Activated CD4-positive, alpha-beta T cell treated with anti-CD3 and anti-CD28 coated beads, Interleukin-2, amount 10 ng/mL, durations not matched to agents 24 days and 14 days (primary cell): ENCODE data around the gene TRABD2B. TPM values are rescaled to one million over a fixed set of nuclear protein-coding genes. Genes with fewer than 3 reads are reported as not detected.

Experiments
- DNase-seq: peaks from one replicate; pipeline ENCODE4 v3.0.0; 2022
- H3K27ac Mint-ChIP-seq: one replicate; pipeline ENCODE4 v1.8.0; 2022; ENCODE audit warnings: mild to moderate bottlenecking, mixed read lengths
- H3K27me3 Mint-ChIP-seq: one replicate; pipeline ENCODE4 v1.8.0; 2022; ENCODE audit warnings: mixed read lengths
- H3K36me3 Mint-ChIP-seq: one replicate; pipeline ENCODE4 v1.8.0; 2022; ENCODE audit warnings: low read depth, mild to moderate bottlenecking, mixed read lengths
- H3K4me1 Mint-ChIP-seq: one replicate; pipeline ENCODE4 v1.8.0; 2021; ENCODE audit warnings: mixed read lengths
- H3K4me3 Mint-ChIP-seq: one replicate; pipeline ENCODE4 v1.8.0; 2022; ENCODE audit warnings: mild to moderate bottlenecking, moderate library complexity, mixed read lengths
- H3K9me3 Mint-ChIP-seq: one replicate; pipeline ENCODE4 v1.8.0; 2021; ENCODE audit warnings: mixed read lengths
- intact Hi-C: fragments of 100-400 bp; cut with micrococcal nuclease; formaldehyde crosslinking; loops from one replicate; pipeline ENCODE4 v1.15.1; 2023
- total RNA-seq: library from RNA; stranded (reverse); gene quantifications from 2 replicates; pipeline ENCODE4 v1.2.3, GENCODE V29; 2022

TRABD2B gene
- total RNA-seq, 1 donor from 2014 or later, result not detected

DNA sequence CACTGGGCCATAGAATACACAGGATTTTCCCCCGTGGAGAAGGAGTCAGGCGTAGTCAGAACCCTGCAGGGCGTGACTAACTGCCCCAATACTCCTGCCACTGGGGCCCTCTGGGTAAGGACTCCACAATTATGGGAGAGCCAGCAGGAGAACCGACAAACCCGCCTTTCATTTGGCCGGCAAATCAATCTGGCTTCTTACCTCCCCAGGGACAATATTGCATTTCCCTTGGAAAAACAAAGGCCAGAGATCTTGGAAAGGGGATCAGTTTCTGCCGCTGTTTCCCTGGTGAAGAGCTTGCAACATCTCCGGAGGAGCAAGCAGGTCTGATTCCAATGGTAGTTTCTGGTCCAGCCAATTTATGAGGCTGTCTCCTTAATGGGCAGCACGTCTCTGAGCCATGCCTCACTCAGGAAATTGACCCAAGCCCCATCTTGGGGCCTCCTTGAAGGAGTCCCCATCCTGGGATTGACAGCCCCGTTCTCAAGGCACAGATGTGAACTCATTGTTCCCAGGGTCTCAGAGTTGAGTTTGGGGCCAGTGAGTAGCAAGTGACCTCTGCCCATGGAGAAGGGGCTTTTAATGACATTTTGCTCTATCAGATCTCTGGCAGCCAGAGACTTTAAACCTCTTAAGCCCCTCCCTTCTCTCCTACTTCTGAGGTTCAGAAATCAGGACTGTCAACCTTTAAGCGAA lies 4.3 kb downstream of the TRABD2B start:
- H3K9me3 Mint-ChIP-seq, result no peaks in the 10 kb centered on the region
- no peak overlapping the region for H3K4me3 Mint-ChIP-seq
- peaks cover 40% of the 10 kb centered on the region for H3K27me3 Mint-ChIP-seq
- no peak overlapping the region for H3K27ac Mint-ChIP-seq
- no peak for DNase-seq
- intact Hi-C loops, result no loop called here
- no peaks in the 10 kb centered on the region for H3K36me3 Mint-ChIP-seq
- peaks cover 2% of the 10 kb centered on the region for H3K4me1 Mint-ChIP-seq

DNA sequence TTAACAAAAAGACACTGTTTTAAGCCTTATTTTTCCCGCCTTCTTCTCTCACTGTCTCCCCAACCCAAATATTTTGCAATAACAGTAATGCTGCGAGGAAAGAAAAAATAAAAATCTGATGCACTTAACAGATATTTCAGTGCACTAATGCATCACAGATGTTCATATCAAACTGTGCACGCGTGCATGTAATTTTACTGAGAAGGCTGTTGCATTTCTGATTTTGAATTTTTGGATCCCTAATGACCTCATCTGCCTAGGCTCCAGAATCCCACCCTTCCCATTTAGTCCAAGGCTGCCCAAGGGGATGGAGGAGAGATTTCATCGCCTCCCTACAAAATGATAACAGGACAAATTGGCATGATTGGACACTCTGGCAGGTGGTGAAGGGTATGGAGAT lies 5.5 kb downstream of the TRABD2B start:
- H3K4me3 Mint-ChIP-seq, result no peak overlapping the region
- no peaks in the 10 kb centered on the region for H3K4me1 Mint-ChIP-seq
- intact Hi-C loops, result no loop called here

DNA sequence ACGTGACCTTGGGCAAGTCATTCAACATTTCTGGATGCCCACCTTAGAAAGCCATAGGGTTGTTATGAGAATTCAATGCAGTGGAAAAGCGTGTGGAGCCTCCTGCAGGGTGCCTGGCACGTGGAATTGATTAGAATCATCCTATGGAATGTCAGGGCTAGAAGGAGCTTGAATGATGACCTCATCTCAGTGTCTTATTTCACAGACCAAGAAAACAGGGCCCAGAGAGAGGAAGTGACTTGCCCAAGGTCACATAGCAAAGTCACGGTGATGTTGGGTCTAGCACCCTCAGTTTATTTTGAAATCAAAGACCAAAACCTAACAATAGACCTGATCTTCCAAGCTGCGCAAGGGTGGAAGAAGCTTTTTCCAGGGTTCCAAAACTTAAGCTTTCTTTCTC lies 6.0 kb downstream of the TRABD2B start:
- Mint-ChIP-seq H3K4me3 (no peak overlapping the region), H3K9me3 (no peaks in the 10 kb centered on the region), H3K27me3 (peaks cover 45% of the 10 kb centered on the region), H3K4me1 (no peaks in the 10 kb centered on the region), H3K36me3 (no peaks in the 10 kb centered on the region), H3K27ac (no peak overlapping the region)
- DNase-seq, result no peak
- intact Hi-C loops, result no loop called here

More for the DNA sequence above, 5.5 kb downstream of the TRABD2B start:
- no peak overlapping the region for H3K27ac Mint-ChIP-seq
- no peak for DNase-seq
- peaks cover 42% of the 10 kb centered on the region for H3K27me3 Mint-ChIP-seq
- no peaks in the 10 kb centered on the region for H3K36me3 Mint-ChIP-seq
- no peaks in the 10 kb centered on the region for H3K9me3 Mint-ChIP-seq

DNA sequence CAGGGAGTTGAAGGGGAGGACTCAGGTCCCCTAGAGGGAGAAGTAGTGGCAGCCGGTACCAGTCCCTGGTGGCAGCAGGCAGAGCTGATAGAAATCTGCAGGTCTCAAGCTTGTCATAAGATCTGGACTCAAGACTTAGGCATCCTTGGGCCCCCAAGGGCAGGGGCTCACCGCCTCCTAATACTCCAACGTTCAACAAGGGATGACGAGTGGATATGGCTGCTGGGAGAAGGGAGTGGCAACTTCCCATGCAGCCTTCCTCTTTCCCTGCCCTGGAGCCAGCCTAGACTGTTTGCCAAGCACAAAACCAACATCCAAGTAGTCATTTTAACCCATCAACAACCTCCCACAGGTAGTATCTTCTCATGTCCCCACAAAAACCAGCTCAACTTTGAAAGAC lies 6.9 kb downstream of the TRABD2B start:
- Mint-ChIP-seq H3K27ac (no peak overlapping the region), H3K4me3 (no peak overlapping the region)

DNA sequence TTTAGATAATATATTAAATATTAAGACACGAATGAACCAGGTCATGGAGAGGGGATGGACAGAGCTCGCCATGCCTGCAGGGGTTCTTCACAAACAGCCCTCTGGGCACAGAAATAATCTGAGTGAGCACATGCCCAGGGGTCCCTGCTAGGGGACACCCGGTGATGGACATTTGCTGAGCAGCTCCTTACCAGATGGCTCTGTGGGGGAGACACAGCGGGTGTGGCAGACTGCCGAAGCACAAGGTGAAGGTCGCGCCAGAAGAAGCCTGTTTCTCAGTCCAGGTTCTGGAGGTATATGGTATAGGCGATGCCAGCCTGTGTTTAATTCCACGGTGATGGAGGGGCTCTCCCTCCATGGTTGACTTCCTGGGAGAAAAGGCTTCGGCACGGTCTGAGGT lies 9.6 kb downstream of the TRABD2B start:
- Mint-ChIP-seq H3K27me3 (peaks cover 55% of the 10 kb centered on the region), H3K4me3 (no peak overlapping the region), H3K9me3 (no peaks in the 10 kb centered on the region), H3K27ac (no peak overlapping the region), H3K36me3 (no peaks in the 10 kb centered on the region), H3K4me1 (peaks cover 2% of the 10 kb centered on the region)
- intact Hi-C loops, result no loop called here
- DNase-seq, result no peak

More for the DNA sequence above, 6.9 kb downstream of the TRABD2B start:
- DNase-seq, result no peak
- no peaks in the 10 kb centered on the region for H3K4me1 Mint-ChIP-seq
- peaks cover 44% of the 10 kb centered on the region for H3K27me3 Mint-ChIP-seq
- no peaks in the 10 kb centered on the region for H3K36me3 Mint-ChIP-seq
- H3K9me3 Mint-ChIP-seq, result no peaks in the 10 kb centered on the region
- intact Hi-C loops, result no loop called here

DNA sequence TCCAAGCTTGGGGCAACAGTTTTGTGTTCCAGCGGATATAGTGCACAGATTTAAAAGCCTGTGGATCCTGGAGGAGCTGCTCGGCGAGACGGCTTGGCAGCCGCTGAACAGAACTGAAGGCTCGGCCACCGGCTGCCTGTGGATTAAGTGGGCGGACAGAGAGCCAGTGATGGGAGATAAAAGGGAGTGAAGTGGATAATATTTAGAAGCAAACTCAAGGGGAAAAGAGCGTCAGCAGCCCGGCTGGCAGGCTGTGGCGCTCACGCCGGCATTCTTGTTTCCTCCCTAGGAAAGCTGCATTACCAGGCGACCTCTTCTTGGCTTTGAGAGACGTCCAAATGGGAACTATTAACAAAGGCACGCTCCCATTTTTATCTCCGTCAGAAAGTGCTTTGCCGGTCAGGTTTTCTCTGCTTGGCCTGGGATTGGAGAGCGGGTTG lies 10.4 kb downstream of the TRABD2B start:
- Mint-ChIP-seq H3K36me3 (no peaks in the 10 kb centered on the region), H3K27me3 (peaks cover 58% of the 10 kb centered on the region), H3K27ac (no peak overlapping the region), H3K4me1 (peaks cover 2% of the 10 kb centered on the region), H3K4me3 (no peak overlapping the region), H3K9me3 (no peaks in the 10 kb centered on the region)
- intact Hi-C loops, result no loop called here
- no peak for DNase-seq

DNA sequence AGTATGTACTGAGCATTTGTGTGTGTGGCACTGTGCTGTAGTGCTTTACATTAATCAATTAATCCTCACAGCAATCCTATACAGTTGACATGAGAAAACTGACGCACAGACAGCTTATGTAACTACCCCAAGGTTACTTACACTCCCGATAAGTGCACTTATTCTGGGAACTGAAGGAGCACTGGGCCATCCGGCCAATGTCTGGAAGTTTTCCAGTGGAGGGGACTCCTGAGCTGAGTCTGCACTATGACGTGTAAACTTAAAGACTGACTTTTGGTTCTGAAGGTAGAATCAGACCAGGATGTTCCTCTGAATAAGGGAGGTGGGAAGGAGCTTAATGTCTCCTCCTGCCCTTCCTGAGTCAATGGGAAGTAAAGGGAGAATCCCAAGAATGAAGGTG lies 12.2 kb downstream of the TRABD2B start:
- Mint-ChIP-seq H3K27ac (no peak overlapping the region), H3K4me1 (peaks cover 2% of the 10 kb centered on the region), H3K4me3 (no peak overlapping the region), H3K36me3 (no peaks in the 10 kb centered on the region), H3K27me3 (peaks cover 49% of the 10 kb centered on the region), H3K9me3 (no peaks in the 10 kb centered on the region)
- intact Hi-C loops, result no loop called here
- DNase-seq, result no peak

DNA sequence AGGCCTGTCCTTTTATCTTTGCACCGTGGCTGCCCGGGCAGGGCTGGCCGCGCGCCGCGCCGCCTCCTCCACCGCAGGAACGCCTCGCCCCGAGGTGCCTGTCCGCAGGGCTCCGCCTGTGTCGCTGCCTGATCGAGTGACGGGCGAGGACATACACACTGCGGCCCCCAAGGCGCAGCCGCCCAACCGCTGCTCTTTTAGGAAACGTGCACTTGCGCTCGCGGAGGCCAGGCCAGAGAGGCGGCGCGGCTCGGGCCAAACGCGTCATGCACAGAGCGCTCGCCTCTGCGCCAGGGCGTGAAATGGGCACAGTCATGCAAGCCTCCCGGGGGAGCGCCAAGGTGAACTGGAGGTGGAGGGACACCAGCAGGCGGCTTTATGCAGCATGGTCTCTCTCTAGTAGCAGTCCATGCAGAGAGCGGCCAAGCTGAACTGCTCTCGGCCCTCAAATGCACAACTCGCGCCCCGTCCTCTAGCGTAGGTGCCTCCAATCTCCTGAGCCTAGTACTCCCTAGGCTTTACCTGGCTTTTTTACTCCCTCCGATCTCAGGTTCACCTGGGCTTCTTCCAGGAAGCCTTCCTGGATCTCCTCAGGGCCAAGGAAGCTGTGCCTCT lies 12.9 kb downstream of the TRABD2B start:
- H3K36me3 Mint-ChIP-seq, result no peaks in the 10 kb centered on the region
- no peak overlapping the region for H3K27ac Mint-ChIP-seq
- DNase-seq, result no peak
- intact Hi-C loops, result no loop called here
- no peaks in the 10 kb centered on the region for H3K9me3 Mint-ChIP-seq
- H3K4me1 Mint-ChIP-seq, result peaks cover 2% of the 10 kb centered on the region
- no peak overlapping the region for H3K4me3 Mint-ChIP-seq
- peaks cover 49% of the 10 kb centered on the region for H3K27me3 Mint-ChIP-seq

DNA sequence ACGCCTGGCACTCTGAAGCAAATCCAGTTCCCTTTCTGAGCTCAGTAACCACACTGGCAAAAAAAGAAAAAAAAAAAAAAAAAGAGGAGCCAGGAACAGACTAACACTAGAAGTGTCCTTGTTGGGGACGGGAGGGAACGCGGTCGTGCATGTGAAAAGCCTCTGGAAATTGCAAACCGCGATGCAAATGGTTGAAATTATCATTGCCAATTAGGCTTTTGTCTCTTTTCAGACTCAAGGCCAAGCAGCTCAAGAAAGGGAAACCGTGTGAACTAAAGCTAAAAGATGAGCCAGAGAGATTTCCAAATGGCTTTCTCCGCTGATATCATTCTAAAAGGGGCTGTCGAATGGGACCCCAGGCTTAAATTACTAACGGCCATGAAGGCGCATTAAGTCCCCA lies 13.5 kb downstream of the TRABD2B start:
- peaks cover 48% of the 10 kb centered on the region for H3K27me3 Mint-ChIP-seq
- no peak for DNase-seq
- H3K4me3 Mint-ChIP-seq, result no peak overlapping the region
- H3K36me3 Mint-ChIP-seq, result no peaks in the 10 kb centered on the region
- intact Hi-C loops, result no loop called here
- no peak overlapping the region for H3K27ac Mint-ChIP-seq
- peaks cover 2% of the 10 kb centered on the region for H3K4me1 Mint-ChIP-seq
- no peaks in the 10 kb centered on the region for H3K9me3 Mint-ChIP-seq

DNA sequence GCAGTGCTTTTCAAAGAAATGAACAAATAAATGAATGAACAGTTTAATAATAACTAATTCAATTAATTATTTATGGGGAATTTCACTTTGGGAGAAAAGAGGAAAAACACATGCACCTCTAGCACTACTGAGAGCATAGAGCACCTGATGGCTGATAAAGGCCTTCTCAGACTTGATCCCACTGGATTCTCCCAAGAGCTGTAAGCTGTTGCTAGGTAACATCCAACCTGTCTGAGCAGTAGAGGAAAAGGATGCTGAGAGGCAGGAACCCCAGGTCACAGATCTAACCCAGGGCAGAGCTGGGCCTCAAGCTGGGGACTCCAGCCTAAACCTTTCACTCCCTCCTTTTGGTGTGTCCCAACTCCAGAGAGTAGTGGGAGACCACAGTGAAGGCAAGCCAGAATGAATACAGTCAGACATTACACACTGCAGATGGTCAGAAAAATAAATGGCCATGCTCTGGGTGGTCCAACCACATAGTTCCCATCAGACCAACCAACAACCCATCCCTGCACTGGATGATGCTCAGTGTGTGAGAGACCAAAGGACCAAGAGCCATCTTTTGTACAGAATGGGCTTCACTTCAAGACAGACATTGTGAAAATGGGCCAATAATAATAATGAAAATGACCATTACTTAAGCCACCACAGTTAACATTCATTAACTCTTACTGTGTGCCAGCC lies 15.4 kb downstream of the TRABD2B start:
- Mint-ChIP-seq H3K27ac (no peak overlapping the region), H3K4me1 (peaks cover 2% of the 10 kb centered on the region), H3K36me3 (no peaks in the 10 kb centered on the region), H3K9me3 (no peaks in the 10 kb centered on the region), H3K27me3 (peaks cover 40% of the 10 kb centered on the region), H3K4me3 (no peak overlapping the region)
- intact Hi-C loops, result no loop called here
- no peak for DNase-seq

DNA sequence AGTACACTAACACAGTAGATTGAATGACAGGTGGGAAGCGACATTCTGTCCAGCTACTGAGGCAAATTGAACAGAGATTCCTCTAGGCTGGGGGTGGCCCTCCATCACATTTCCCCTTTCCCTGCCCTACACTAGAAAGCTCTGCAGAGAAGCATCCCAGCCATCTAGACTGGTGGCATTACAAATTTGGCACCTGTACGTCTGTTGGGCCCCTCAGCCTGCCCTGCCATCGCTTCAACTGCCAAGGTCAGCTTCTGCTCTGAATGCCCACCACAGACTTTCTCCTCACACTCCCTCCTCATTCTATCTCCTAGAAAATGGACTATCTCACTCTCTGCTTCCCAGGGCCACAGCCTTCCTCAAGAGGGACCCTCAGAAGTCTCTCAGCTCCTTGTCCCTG lies 16.7 kb downstream of the TRABD2B start:
- no peak overlapping the region for H3K27ac Mint-ChIP-seq
- peaks cover 28% of the 10 kb centered on the region for H3K27me3 Mint-ChIP-seq
- intact Hi-C loops, result no loop called here
- DNase-seq, result no peak
- no peaks in the 10 kb centered on the region for H3K36me3 Mint-ChIP-seq
- H3K4me3 Mint-ChIP-seq, result no peak overlapping the region
- H3K4me1 Mint-ChIP-seq, result peaks cover 2% of the 10 kb centered on the region
- no peaks in the 10 kb centered on the region for H3K9me3 Mint-ChIP-seq

DNA sequence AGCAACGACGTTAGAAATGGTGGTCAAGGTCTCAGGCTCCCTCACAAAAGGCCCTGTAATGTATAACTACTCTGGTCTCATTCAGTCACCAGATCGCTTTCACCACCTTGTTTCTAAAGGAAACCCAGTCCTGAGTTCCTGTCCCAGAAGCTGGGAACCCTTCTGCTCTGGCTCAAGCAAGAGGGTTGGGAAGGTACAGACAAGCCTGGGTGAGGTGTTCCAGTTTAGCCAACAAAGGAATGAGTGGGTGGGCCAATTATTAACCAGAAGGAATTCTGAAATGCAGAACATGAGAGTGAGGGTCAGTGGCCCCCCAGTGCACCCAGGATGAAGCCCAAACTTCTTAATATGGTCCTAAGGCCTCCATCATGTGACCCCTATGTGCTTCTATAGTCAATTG lies 17.5 kb downstream of the TRABD2B start:
- H3K4me1 Mint-ChIP-seq, result peaks cover 2% of the 10 kb centered on the region
- H3K9me3 Mint-ChIP-seq, result no peaks in the 10 kb centered on the region
- no peak overlapping the region for H3K4me3 Mint-ChIP-seq
- intact Hi-C loops, result no loop called here
- H3K27me3 Mint-ChIP-seq, result peaks cover 23% of the 10 kb centered on the region
- no peak overlapping the region for H3K27ac Mint-ChIP-seq
- H3K36me3 Mint-ChIP-seq, result no peaks in the 10 kb centered on the region
- DNase-seq, result no peak

DNA sequence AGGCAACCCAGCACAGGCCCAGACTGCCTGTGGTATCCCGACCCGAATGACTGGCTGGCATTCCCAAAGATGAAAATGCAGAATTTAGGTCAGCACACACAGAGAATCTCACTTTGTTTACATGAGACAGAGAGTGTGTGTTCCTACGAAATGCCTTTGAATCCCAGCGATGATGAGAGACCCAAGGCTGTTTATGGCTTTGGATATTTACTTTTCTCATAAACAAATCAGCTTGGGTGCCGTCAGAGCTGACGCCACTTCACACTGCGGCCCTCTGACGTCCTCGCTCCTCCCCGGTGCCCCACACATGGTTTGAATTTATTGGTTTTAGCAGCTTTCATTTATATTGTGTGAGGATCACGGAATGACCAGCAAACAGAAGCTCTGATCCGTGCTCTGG lies 18.7 kb downstream of the TRABD2B start:
- H3K4me1 Mint-ChIP-seq, result no peaks in the 10 kb centered on the region
- H3K9me3 Mint-ChIP-seq, result no peaks in the 10 kb centered on the region
- no peak overlapping the region for H3K4me3 Mint-ChIP-seq
- DNase-seq, result no peak
- intact Hi-C loops, result no loop called here
- H3K36me3 Mint-ChIP-seq, result no peaks in the 10 kb centered on the region
- no peak overlapping the region for H3K27ac Mint-ChIP-seq
- H3K27me3 Mint-ChIP-seq, result peaks cover 16% of the 10 kb centered on the region

DNA sequence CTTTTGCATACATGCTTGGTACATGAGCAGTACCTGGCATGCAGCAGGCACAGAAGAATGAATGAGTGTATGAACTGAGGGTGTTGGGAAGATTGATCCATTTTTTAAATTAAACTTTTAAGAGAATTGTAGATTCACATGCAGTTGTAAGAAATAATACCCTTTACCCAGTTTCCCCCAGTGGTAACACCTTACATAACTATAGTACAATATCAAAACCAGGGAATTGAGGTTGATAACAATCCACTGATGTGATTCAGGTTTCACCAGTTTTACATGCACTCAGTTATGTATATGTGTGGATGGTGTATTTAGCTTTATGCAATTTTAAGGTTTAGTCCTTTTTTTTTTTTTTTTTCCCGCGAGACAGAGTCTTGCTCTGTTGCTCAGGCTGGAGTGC lies 20.5 kb downstream of the TRABD2B start:
- Mint-ChIP-seq H3K4me3 (no peak overlapping the region), H3K9me3 (no peaks in the 10 kb centered on the region), H3K4me1 (no peaks in the 10 kb centered on the region), H3K27me3 (peaks cover 6% of the 10 kb centered on the region), H3K36me3 (no peaks in the 10 kb centered on the region), H3K27ac (no peak overlapping the region)
- no peak for DNase-seq
- intact Hi-C loops, result no loop called here
